HG02571 (cell line): ENCODE measurements around the gene PLCB3.
"Not testable (repeated sequence)": the region's sequence is repeated elsewhere in the genome, so short reads cannot be mapped to it uniquely, and the experiment has no call there.

ENCODE experiments used
- ATAC-seq: cut with Tn5 transposase; IDR thresholded peaks from one replicate; pipeline ENCODE4 v1.9.1; 2021; ENCODE audit warnings: mild to moderate bottlenecking, moderate library complexity; ENCODE audit not compliant: unreplicated experiment

The PLCB3 gene

GRCh38 chr11:64303109-64304031, 52.0 kb downstream of the PLCB3 start:
- ATAC-seq = no peak

GRCh38 chr11:64304032-64304315, 52.6 kb downstream of the PLCB3 start:
- no peak for ATAC-seq

GRCh38 chr11:64304316-64305072, 53.2 kb downstream of the PLCB3 start:
- ATAC-seq = peak; percentile 16

- ATAC-seq = peak; percentile 63
These were observed 53.9 kb downstream of the PLCB3 start, which contains the start of gene ESRRA for GRCh38 chr11:64305075-64305690. ESRRA (plus strand) TSS chr11:64305524; CDS start chr11:64307180, 1,656 bp downstream.

- peak; percentile 22 for ATAC-seq
These were observed 54.6 kb downstream of the PLCB3 start for GRCh38 chr11:64305691-64306562.

- ATAC-seq = no peak
These were observed 55.2 kb downstream of the PLCB3 start for GRCh38 chr11:64306563-64306875.

- ATAC-seq = no peak
These were observed 55.7 kb downstream of the PLCB3 start for GRCh38 chr11:64306876-64307622.

GRCh38 chr11:64307795-64308194, 56.5 kb downstream of the PLCB3 start:
- not testable (repeated sequence) for ATAC-seq

GRCh38 chr11:64312947-64313346, 61.6 kb downstream of the PLCB3 start:
- no peak for ATAC-seq

GRCh38 chr11:64313491-64314145, 62.3 kb downstream of the PLCB3 start:
- no peak for ATAC-seq

GRCh38 chr11:64314146-64314804, 62.9 kb downstream of the PLCB3 start:
- ATAC-seq = no peak

- no peak for ATAC-seq
These were observed 63.7 kb downstream of the PLCB3 start for GRCh38 chr11:64314805-64315561.

- not testable (repeated sequence) for ATAC-seq
These were observed 64.6 kb downstream of the PLCB3 start for GRCh38 chr11:64315667-64316526.

- no peak for ATAC-seq
These were observed 65.5 kb downstream of the PLCB3 start for GRCh38 chr11:64316672-64317324.

GRCh38 chr11:64317325-64317960, 66.1 kb downstream of the PLCB3 start, which contains the start of gene TRMT112:
TRMT112 (minus strand) TSS chr11:64317559; CDS start chr11:64317526, 33 bp downstream.
- ATAC-seq = peak; percentile 59
